Mesothelial cell of epicardium (in vitro differentiated cells): ENCODE measurements around the gene TNFRSF14. TPM values are rescaled to one million over a fixed set of nuclear protein-coding genes. Genes with fewer than 3 reads are reported as not detected.

Experiments used
- DNase-seq, 2 experiments: peaks; one replicate each; pipeline ENCODE4 v3.0.0; 2021; ENCODE audit warnings: low spot score in 2 of 2; ENCODE audit not compliant: unreplicated experiment in 2 of 2
- H3K27ac Mint-ChIP-seq: 2 replicates; pipeline ENCODE4 v1.8.0; 2021; ENCODE audit warnings: mixed read lengths
- H3K27me3 Mint-ChIP-seq: 2 replicates; pipeline ENCODE4 v1.8.0; 2021; ENCODE audit warnings: low read depth, mixed read lengths
- H3K36me3 Mint-ChIP-seq: 2 replicates; pipeline ENCODE4 v1.8.0; 2021; ENCODE audit warnings: mixed read lengths
- H3K4me1 Mint-ChIP-seq: 2 replicates; pipeline ENCODE4 v1.8.0; 2021; ENCODE audit warnings: mixed read lengths
- H3K4me3 Mint-ChIP-seq: 2 replicates; pipeline ENCODE4 v1.8.0; 2021; ENCODE audit warnings: mild to moderate bottlenecking, moderate library complexity, mixed read lengths
- H3K9me3 Mint-ChIP-seq: 2 replicates; pipeline ENCODE4 v1.8.0; 2021; ENCODE audit warnings: mixed read lengths
- total RNA-seq: library from RNA; stranded (reverse); gene quantifications from 3 replicates; pipeline ENCODE4 v1.2.1, GENCODE V29; 2021
- TF ChIP-seq, protein P1 (sequence below): fragments of 200-600 bp; sonication (generic); IDR thresholded peaks from one replicate; pipeline ENCODE4 v1.5.0; 2021; ENCODE audit warnings: antibody characterized with exemption; ENCODE audit not compliant: unreplicated experiment

The TNFRSF14 gene
- total RNA-seq, 1 donor from 2014 or later: 1.1 TPM

DNA sequence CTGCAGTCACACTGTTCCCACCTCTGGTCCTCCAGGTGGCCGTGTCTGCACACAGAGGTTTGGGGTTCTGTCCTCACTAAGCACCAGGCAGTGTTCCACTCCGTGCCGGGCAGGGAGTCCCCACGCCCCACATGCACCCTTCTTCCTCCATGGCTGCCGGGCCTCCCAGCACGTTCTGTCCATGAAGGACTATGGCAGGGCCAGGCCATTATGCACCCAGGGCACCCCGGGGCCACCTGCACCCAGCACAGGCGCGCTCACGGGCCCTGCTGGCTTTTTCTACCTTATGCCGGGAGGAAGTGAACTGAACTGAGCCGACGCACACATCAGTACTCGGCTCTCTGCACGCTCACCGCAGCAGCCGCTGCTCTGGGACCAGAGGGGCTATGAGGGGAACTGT lies 40.0 kb upstream of the TNFRSF14 start:
- Mint-ChIP-seq H3K27ac (no peak overlapping the region), H3K36me3 (peaks cover 20% of the 10 kb centered on the region), H3K9me3 (no peaks in the 10 kb centered on the region), H3K4me3 (no peak overlapping the region), H3K27me3 (no peaks in the 10 kb centered on the region), H3K4me1 (no peaks in the 10 kb centered on the region)
- TF ChIP-seq, protein P1, sequence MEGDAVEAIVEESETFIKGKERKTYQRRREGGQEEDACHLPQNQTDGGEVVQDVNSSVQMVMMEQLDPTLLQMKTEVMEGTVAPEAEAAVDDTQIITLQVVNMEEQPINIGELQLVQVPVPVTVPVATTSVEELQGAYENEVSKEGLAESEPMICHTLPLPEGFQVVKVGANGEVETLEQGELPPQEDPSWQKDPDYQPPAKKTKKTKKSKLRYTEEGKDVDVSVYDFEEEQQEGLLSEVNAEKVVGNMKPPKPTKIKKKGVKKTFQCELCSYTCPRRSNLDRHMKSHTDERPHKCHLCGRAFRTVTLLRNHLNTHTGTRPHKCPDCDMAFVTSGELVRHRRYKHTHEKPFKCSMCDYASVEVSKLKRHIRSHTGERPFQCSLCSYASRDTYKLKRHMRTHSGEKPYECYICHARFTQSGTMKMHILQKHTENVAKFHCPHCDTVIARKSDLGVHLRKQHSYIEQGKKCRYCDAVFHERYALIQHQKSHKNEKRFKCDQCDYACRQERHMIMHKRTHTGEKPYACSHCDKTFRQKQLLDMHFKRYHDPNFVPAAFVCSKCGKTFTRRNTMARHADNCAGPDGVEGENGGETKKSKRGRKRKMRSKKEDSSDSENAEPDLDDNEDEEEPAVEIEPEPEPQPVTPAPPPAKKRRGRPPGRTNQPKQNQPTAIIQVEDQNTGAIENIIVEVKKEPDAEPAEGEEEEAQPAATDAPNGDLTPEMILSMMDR: no peak
- DNase-seq: no peak

DNA sequence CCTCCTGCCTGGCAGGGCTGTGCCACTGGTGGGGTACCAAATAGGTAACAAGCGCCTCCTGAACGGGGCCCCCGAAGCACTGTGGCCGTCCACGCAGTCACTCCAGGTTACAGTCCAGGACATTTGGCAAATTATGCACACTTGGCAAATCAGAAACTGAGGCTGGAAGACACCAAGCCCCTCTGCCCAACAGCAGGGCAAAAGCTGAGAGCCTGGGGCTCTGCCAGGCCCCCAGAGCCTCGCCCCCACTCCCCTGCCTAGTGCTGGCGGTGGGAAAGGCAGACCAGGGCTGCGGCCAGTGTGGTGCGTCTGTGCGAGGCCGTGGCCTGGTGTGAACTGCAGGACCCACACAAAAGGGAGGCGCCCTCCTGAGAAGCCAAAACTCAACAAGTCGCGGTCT lies 39.2 kb upstream of the TNFRSF14 start:
- H3K4me3 Mint-ChIP-seq: no peak overlapping the region
- H3K36me3 Mint-ChIP-seq: peaks cover 22% of the 10 kb centered on the region
- no peak overlapping the region for H3K27ac Mint-ChIP-seq
- no peak for DNase-seq
- no peaks in the 10 kb centered on the region for H3K9me3 Mint-ChIP-seq
- no peaks in the 10 kb centered on the region for H3K27me3 Mint-ChIP-seq
- H3K4me1 Mint-ChIP-seq: no peaks in the 10 kb centered on the region
- TF ChIP-seq, protein P1: no peak

DNA sequence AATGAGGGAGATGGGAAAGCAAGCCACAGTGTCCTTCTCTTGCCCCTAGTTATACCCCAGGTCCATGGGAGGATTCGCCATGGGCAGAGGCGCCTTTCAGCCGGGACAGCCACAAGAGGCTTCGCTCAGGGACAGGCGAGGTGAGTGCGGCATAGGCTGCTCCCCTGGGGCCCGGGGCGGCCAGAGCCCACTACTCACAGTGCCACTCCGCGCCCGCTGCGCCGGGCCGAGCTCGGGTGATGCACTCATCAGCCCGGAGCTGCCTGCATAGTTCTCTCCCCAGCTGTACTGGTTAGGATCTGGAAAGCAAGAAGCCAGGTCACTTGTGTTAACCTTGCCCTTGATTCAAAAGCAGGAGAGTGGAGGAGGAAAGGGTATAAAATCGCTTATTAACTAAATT lies 38.2 kb upstream of the TNFRSF14 start:
- Mint-ChIP-seq H3K4me3 (no peak overlapping the region), H3K9me3 (no peaks in the 10 kb centered on the region), H3K36me3 (peaks cover 22% of the 10 kb centered on the region), H3K4me1 (no peaks in the 10 kb centered on the region), H3K27me3 (no peaks in the 10 kb centered on the region), H3K27ac (no peak overlapping the region)
- DNase-seq: no peak
- TF ChIP-seq, protein P1: no peak

- peaks cover 22% of the 10 kb centered on the region for H3K36me3 Mint-ChIP-seq
- H3K4me1 Mint-ChIP-seq: no peaks in the 10 kb centered on the region
- TF ChIP-seq, protein P1: no peak
- DNase-seq: no peak
- no peaks in the 10 kb centered on the region for H3K27me3 Mint-ChIP-seq
- H3K9me3 Mint-ChIP-seq: no peaks in the 10 kb centered on the region
- H3K4me3 Mint-ChIP-seq: no peak overlapping the region
- H3K27ac Mint-ChIP-seq: no peak overlapping the region
These were observed 37.6 kb upstream of the TNFRSF14 start for GRCh38 chr1:2518528-2518927.

DNA sequence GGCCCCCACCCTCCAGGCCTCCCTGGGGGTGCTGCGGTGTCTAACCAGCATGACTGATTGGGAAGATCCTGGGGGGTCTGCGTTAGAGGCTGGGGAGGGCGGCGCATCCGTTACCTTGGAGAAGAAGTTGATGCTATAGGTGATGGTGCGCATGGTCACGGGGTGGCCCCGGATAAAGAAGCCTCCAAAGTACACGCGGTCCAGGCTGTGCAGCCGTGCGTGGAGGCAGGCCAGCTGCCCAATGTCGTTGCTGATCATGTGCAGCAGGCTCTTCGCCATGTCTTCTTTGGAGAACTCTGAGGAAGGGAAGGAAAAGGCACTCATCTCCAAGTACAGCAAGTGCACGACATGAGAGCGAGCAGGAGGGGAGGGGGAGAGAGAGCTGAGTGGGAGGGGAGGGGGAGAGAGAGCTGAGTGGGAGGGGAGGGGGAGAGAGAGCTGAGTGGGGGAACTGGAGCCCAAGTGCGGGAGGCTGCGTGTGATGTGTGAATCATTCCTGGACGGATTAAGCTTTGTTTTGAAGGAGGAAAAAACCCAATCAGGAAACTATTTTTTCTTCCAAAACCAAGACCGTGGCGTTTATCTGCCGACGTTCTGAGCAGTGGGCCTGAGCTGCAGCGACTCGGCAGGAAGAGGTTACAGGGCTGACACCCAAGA lies 37.0 kb upstream of the TNFRSF14 start:
- Mint-ChIP-seq H3K27ac (no peak overlapping the region), H3K27me3 (no peaks in the 10 kb centered on the region), H3K36me3 (peaks cover 22% of the 10 kb centered on the region), H3K4me1 (peaks cover 4% of the 10 kb centered on the region), H3K4me3 (no peak overlapping the region), H3K9me3 (no peaks in the 10 kb centered on the region)
- TF ChIP-seq, protein P1: no peak
- no peak for DNase-seq

DNA sequence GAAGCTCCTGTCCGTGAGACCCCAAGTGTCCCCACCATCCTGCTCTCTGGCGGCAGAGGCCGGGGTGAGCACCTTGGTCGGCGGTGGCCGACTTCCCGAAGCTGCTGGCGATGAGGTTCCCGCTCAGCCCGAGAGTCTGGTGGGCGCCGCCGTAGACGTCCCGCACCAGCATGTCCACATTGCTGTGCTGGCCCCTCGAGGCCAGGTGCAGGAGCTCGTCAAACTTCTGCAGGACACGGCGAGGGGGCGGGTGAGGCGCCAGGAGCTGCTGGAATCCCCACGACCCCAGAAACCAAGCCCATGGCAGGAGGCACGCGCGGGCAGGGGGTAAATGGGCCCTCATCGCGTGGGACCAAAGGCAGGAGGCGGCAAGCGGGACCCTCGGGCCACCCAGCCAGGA lies 36.4 kb upstream of the TNFRSF14 start:
- DNase-seq: no peak
- Mint-ChIP-seq H3K4me1 (peaks cover 10% of the 10 kb centered on the region), H3K9me3 (no peaks in the 10 kb centered on the region), H3K27me3 (no peaks in the 10 kb centered on the region), H3K27ac (no peak overlapping the region), H3K36me3 (peaks cover 22% of the 10 kb centered on the region), H3K4me3 (no peak overlapping the region)
- TF ChIP-seq, protein P1: no peak
